ENCODE results near the gene TMEM145.

DNA sequence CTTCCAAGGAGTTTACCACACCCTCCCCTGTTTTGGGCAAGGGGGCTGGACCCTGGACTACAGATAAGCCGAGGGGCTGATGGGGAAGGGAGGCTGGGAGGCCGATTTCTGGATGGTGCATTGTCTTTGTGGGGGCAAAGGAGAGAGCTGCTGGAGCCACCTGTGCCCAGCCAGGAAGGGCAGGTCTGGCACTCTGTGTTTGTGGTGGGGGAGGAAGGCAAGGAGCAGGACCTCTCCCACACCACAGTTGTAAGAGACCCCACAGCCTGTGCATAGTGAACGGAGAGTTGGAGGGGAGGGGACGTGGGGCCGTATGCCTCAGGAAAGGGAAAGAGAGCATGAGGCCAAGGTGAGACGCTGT, 27.1 kb upstream of the TMEM145 start:
- TF ChIP-seq, protein P1, sequence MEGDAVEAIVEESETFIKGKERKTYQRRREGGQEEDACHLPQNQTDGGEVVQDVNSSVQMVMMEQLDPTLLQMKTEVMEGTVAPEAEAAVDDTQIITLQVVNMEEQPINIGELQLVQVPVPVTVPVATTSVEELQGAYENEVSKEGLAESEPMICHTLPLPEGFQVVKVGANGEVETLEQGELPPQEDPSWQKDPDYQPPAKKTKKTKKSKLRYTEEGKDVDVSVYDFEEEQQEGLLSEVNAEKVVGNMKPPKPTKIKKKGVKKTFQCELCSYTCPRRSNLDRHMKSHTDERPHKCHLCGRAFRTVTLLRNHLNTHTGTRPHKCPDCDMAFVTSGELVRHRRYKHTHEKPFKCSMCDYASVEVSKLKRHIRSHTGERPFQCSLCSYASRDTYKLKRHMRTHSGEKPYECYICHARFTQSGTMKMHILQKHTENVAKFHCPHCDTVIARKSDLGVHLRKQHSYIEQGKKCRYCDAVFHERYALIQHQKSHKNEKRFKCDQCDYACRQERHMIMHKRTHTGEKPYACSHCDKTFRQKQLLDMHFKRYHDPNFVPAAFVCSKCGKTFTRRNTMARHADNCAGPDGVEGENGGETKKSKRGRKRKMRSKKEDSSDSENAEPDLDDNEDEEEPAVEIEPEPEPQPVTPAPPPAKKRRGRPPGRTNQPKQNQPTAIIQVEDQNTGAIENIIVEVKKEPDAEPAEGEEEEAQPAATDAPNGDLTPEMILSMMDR (IDR thresholded peaks at IDR 0.05; ENCODE audit: poor library complexity, severe bottlenecking), result no peak
- TF ChIP-seq SMC3 (conservative IDR thresholded peaks at IDR 0.05; ENCODE audit: poor library complexity) (no peak), RAD21 (conservative IDR thresholded peaks at IDR 0.05) (no peak), POLR2AphosphoS5 (IDR thresholded peaks at IDR 0.05) (no peak), TAF1 (IDR thresholded peaks at IDR 0.05; ENCODE audit: low read depth) (no peak), MXI1 (conservative IDR thresholded peaks at IDR 0.05; ENCODE audit: poor library complexity, severe bottlenecking) (no peak), EP300 (conservative IDR thresholded peaks at IDR 0.05; ENCODE audit: poor library complexity, severe bottlenecking) (no peak), EZH2 (IDR thresholded peaks at IDR 0.05; ENCODE audit: borderline replicate concordance, insufficient read depth, low read length, poor library complexity, severe bottlenecking) (no peak)
- TF ChIP-seq, protein P2, sequence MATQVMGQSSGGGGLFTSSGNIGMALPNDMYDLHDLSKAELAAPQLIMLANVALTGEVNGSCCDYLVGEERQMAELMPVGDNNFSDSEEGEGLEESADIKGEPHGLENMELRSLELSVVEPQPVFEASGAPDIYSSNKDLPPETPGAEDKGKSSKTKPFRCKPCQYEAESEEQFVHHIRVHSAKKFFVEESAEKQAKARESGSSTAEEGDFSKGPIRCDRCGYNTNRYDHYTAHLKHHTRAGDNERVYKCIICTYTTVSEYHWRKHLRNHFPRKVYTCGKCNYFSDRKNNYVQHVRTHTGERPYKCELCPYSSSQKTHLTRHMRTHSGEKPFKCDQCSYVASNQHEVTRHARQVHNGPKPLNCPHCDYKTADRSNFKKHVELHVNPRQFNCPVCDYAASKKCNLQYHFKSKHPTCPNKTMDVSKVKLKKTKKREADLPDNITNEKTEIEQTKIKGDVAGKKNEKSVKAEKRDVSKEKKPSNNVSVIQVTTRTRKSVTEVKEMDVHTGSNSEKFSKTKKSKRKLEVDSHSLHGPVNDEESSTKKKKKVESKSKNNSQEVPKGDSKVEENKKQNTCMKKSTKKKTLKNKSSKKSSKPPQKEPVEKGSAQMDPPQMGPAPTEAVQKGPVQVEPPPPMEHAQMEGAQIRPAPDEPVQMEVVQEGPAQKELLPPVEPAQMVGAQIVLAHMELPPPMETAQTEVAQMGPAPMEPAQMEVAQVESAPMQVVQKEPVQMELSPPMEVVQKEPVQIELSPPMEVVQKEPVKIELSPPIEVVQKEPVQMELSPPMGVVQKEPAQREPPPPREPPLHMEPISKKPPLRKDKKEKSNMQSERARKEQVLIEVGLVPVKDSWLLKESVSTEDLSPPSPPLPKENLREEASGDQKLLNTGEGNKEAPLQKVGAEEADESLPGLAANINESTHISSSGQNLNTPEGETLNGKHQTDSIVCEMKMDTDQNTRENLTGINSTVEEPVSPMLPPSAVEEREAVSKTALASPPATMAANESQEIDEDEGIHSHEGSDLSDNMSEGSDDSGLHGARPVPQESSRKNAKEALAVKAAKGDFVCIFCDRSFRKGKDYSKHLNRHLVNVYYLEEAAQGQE (IDR thresholded peaks at IDR 0.05; ENCODE audit: borderline replicate concordance), result no peak
